Parathyroid adenoma (tissue), 2 donors: ENCODE data around the gene ALPL.

Experiments used
- H2AFZ ChIP-seq: fragments of 300-600 bp; sonication (generic); one replicate; pipeline ENCODE4 v1.7.0; 2017; ENCODE audit warnings: antibody characterized with exemption, mild to moderate bottlenecking
- H3K27ac ChIP-seq: fragments of 300-600 bp; sonication (generic); one replicate; pipeline ENCODE4 v1.7.0; 2017
- H3K27me3 ChIP-seq: fragments of 300-600 bp; sonication (generic); one replicate; pipeline ENCODE4 v1.7.0; 2017; ENCODE audit warnings: low read length; ENCODE audit not compliant: control insufficient read depth, insufficient read depth
- H3K36me3 ChIP-seq: fragments of 300-600 bp; sonication (generic); one replicate; pipeline ENCODE4 v1.7.0; 2017; ENCODE audit warnings: low read length; ENCODE audit not compliant: control insufficient read depth, insufficient read depth
- H3K4me1 ChIP-seq: fragments of 300-600 bp; sonication (generic); one replicate; pipeline ENCODE4 v1.7.0; 2017; ENCODE audit warnings: control low read depth
- H3K4me2 ChIP-seq: fragments of 300-600 bp; sonication (generic); one replicate; pipeline ENCODE4 v1.7.0; 2017; ENCODE audit warnings: low read length
- H3K4me3 ChIP-seq: fragments of 300-600 bp; sonication (generic); one replicate; pipeline ENCODE4 v1.7.0; 2017; ENCODE audit warnings: low read depth, low read length
- H3K79me2 ChIP-seq: fragments of 300-600 bp; sonication (generic); one replicate; pipeline ENCODE4 v1.7.0; 2017; ENCODE audit warnings: control low read depth
- H3K9ac ChIP-seq: fragments of 300-600 bp; sonication (generic); one replicate; pipeline ENCODE4 v1.7.0; 2017; ENCODE audit warnings: mild to moderate bottlenecking
- H3K9me3 ChIP-seq: fragments of 300-600 bp; sonication (generic); one replicate; pipeline ENCODE4 v1.7.0; 2017; ENCODE audit warnings: low read length; ENCODE audit not compliant: control insufficient read depth
- TF ChIP-seq, protein P1 (sequence below): fragments of 300-600 bp; sonication (generic); IDR thresholded peaks from one replicate; pipeline ENCODE4 v1.7.0; 2017; ENCODE audit warnings: antibody characterized with exemption, mild to moderate bottlenecking
- donor health status: primary hyperparathyroidism.

ALPL gene

DNA sequence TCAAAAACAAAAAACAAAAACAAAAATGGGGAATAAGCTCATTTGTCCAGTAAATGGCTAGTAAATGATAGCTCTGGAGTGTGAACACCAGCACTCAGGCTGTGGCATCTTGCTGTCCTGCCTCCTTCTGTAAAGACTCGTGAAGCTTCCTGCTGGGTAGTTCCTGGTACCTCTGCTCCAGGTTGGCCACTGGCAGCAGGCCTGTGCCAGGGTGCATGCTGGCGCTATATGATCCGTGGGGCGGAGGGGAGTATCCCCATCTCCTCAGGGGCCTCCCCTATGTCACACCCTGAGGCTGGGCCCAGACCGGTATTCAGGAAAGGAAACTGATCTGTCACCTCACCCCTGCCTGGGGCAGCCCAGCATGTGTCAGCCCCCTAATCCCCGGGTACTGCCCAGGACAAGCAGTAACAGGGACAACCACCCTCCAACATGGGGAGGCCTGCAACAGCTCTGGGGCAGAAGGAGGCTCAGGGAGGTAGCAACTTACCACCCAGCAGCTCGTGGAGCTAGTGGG is 14.1 kb downstream of the ALPL start:
- Histone ChIP-seq H3K9ac (no peak overlapping the region), H3K4me2 (no peak overlapping the region), H3K4me3 (no peak overlapping the region), H2AFZ (no peak overlapping the region), H3K27ac (no peak overlapping the region), H3K27me3 (no peaks in the 10 kb centered on the region), H3K36me3 (no peaks in the 10 kb centered on the region), H3K79me2 (no peaks in the 10 kb centered on the region), H3K4me1 (no peaks in the 10 kb centered on the region), H3K9me3 (no peaks in the 10 kb centered on the region)
- TF ChIP-seq, protein P1, sequence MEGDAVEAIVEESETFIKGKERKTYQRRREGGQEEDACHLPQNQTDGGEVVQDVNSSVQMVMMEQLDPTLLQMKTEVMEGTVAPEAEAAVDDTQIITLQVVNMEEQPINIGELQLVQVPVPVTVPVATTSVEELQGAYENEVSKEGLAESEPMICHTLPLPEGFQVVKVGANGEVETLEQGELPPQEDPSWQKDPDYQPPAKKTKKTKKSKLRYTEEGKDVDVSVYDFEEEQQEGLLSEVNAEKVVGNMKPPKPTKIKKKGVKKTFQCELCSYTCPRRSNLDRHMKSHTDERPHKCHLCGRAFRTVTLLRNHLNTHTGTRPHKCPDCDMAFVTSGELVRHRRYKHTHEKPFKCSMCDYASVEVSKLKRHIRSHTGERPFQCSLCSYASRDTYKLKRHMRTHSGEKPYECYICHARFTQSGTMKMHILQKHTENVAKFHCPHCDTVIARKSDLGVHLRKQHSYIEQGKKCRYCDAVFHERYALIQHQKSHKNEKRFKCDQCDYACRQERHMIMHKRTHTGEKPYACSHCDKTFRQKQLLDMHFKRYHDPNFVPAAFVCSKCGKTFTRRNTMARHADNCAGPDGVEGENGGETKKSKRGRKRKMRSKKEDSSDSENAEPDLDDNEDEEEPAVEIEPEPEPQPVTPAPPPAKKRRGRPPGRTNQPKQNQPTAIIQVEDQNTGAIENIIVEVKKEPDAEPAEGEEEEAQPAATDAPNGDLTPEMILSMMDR, result no peak

DNA sequence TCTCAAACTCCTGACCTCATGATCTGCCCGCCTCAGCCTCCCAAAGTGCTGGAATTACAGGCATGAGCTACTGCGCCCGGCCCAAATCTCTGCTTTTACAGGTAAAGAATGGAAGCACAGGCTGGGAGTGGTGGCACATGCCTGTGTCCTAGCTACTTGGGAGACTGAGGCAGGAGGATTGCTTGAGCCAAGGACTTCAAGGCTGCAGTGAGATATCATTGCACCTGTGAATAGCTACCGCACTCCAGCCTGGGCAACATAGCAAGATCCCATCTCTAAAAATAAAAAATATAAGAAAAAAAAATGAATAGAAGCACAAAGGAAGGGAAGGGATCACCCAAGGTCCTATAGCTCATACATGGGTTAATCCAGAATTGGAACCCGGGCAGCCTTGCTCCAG is 15.0 kb downstream of the ALPL start:
- TF ChIP-seq, protein P1, result no peak
- no peaks in the 10 kb centered on the region for H3K79me2 ChIP-seq
- H3K9me3 ChIP-seq, result no peaks in the 10 kb centered on the region
- H3K9ac ChIP-seq, result no peak overlapping the region
- no peak overlapping the region for H3K27ac ChIP-seq
- no peak overlapping the region for H3K4me2 ChIP-seq
- H3K4me1 ChIP-seq, result no peaks in the 10 kb centered on the region
- H3K4me3 ChIP-seq, result no peak overlapping the region
- H3K36me3 ChIP-seq, result no peaks in the 10 kb centered on the region
- H3K27me3 ChIP-seq, result no peaks in the 10 kb centered on the region
- H2AFZ ChIP-seq, result no peak overlapping the region

DNA sequence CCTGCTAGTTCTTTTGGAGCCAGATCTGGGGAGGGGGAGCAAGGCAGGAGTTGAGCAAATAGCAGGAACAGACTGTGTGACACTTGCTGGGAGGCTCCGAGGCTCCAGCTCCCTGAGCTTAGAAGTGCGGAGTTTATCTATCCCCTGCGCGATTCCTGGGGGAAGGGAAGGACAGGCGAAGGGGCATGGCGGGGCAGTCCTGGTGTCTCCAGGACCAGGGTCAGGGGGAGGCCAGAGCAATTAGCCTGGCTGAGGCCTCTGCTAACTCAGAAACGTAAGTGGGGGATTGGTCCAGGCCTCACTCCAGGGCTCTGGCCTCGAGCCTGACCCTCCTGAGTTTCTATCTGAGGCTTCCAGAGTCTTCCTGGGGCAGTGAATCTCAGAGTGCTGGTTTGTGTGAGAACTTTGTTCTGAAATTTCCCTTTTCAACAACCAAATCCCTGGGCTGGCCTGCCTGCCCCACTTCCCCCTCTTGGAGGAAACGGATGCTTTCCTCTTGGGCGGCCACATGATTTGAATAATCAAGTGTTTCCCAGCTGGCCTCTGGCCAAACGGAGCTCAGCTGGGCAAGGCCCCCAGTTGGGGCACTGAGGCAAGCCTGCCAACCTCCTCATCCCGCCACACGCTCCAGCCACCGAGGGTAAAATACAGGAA is 15.6 kb downstream of the ALPL start:
- H3K27ac ChIP-seq, result no peak overlapping the region
- H3K4me1 ChIP-seq, result no peaks in the 10 kb centered on the region
- H3K36me3 ChIP-seq, result no peaks in the 10 kb centered on the region
- H2AFZ ChIP-seq, result no peak overlapping the region
- H3K4me3 ChIP-seq, result no peak overlapping the region
- no peaks in the 10 kb centered on the region for H3K79me2 ChIP-seq
- no peaks in the 10 kb centered on the region for H3K27me3 ChIP-seq
- TF ChIP-seq, protein P1, result no peak
- H3K9ac ChIP-seq, result no peak overlapping the region
- H3K4me2 ChIP-seq, result no peak overlapping the region
- no peaks in the 10 kb centered on the region for H3K9me3 ChIP-seq

DNA sequence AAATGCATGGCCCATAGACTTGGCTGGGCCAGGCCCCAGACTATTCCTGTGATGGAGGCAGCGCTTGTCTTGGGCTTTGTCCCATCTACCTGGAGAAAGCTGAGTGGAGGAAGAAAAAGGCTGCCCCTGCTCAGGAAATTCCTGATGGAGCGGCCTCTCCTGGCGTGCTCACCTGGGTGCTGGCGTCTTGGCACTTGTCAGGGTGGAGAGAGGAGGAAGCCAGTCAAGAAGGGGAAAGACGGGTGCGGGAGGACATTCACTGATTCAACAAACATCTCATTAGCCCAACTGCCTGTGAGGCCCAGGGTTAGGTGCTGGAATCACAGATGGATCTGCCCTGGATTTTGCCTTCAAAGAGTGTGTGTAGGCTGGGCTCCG is 16.1 kb downstream of the ALPL start:
- no peaks in the 10 kb centered on the region for H3K9me3 ChIP-seq
- no peaks in the 10 kb centered on the region for H3K36me3 ChIP-seq
- no peak overlapping the region for H2AFZ ChIP-seq
- no peak overlapping the region for H3K27ac ChIP-seq
- TF ChIP-seq, protein P1, result no peak
- H3K79me2 ChIP-seq, result no peaks in the 10 kb centered on the region
- no peak overlapping the region for H3K4me2 ChIP-seq
- no peaks in the 10 kb centered on the region for H3K4me1 ChIP-seq
- H3K9ac ChIP-seq, result no peak overlapping the region
- H3K4me3 ChIP-seq, result no peak overlapping the region
- no peaks in the 10 kb centered on the region for H3K27me3 ChIP-seq

DNA sequence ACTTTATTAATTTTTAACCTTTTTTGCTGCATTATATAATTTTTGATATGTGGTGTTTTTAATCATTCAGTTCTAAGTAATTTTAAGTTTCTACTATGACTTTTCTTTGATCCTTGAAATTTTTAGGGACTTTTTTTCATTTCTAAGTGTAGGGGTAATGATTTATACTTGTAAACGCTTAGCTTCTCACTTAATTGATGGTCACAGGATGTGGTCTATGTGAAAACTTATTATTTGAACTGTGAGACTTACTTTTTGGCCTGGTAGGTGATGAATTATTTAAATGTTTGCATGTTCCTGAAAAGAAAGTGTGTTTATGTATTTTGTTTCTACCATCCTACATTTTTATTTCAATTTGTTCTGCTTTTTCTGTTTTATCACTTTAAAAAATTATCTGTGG is 17.2 kb downstream of the ALPL start:
- H2AFZ ChIP-seq, result no peak overlapping the region
- no peak overlapping the region for H3K27ac ChIP-seq

More for the DNA sequence above, 17.2 kb downstream of the ALPL start:
- Histone ChIP-seq H3K4me3 (no peak overlapping the region), H3K4me1 (no peaks in the 10 kb centered on the region), H3K27me3 (no peaks in the 10 kb centered on the region), H3K9me3 (no peaks in the 10 kb centered on the region), H3K9ac (no peak overlapping the region), H3K36me3 (no peaks in the 10 kb centered on the region), H3K79me2 (no peaks in the 10 kb centered on the region), H3K4me2 (no peak overlapping the region)
- TF ChIP-seq, protein P1, result no peak
